GM19025 (cell line): Measurements from ENCODE around the gene UAP1L1.

ENCODE experiments used
- ATAC-seq: cut with Tn5 transposase; IDR thresholded peaks from one replicate; pipeline ENCODE4 v1.9.1; 2021; ENCODE audit warnings: mild to moderate bottlenecking, low read depth, moderate library complexity; ENCODE audit not compliant: unreplicated experiment

UAP1L1 gene

GRCh38 chr9:137040568-137040967 is 36.7 kb upstream of the UAP1L1 start:
- no peak for ATAC-seq

GRCh38 chr9:137041124-137041523 is 36.2 kb upstream of the UAP1L1 start:
- ATAC-seq, result no peak

- ATAC-seq, result no peak
Observed at GRCh38 chr9:137042751-137043727, 34.3 kb upstream of the UAP1L1 start.

GRCh38 chr9:137044037-137044436 is 33.3 kb upstream of the UAP1L1 start:
- ATAC-seq, result no peak

GRCh38 chr9:137044502-137045177 is 32.7 kb upstream of the UAP1L1 start:
- ATAC-seq, result no peak

GRCh38 chr9:137045294-137046087 is 31.8 kb upstream of the UAP1L1 start:
- ATAC-seq, result no peak

GRCh38 chr9:137046088-137046787 is 31.1 kb upstream of the UAP1L1 start, which contains the start of gene NPDC1:
Gene NPDC1, minus strand, starts transcription at chr9:137046177. Its CDS starts 188 bp downstream, at chr9:137045989.
- no peak for ATAC-seq

GRCh38 chr9:137048655-137049543 is 28.4 kb upstream of the UAP1L1 start:
- no peak for ATAC-seq

- ATAC-seq, result no peak
Observed at GRCh38 chr9:137049544-137050449, 27.5 kb upstream of the UAP1L1 start.

GRCh38 chr9:137050570-137050969 is 26.7 kb upstream of the UAP1L1 start:
- no peak for ATAC-seq

- no peak for ATAC-seq
Observed at GRCh38 chr9:137051145-137051724, 26.1 kb upstream of the UAP1L1 start.

- ATAC-seq, result no peak
Observed at GRCh38 chr9:137052293-137052692, 25.0 kb upstream of the UAP1L1 start.

- no peak for ATAC-seq
Observed at GRCh38 chr9:137052998-137053943, 24.0 kb upstream of the UAP1L1 start.

GRCh38 chr9:137053944-137054931 is 23.1 kb upstream of the UAP1L1 start, which contains the start of gene ENTPD2:
Gene ENTPD2, minus strand, starts transcription at chr9:137054061. Its CDS starts 64 bp downstream, at chr9:137053997.
- no peak for ATAC-seq

- no peak for ATAC-seq
Observed at GRCh38 chr9:137054932-137055384, 22.4 kb upstream of the UAP1L1 start.
